ENCODE measurements around the gene SLC15A5. TPM values are rescaled to one million over a fixed set of nuclear protein-coding genes. Genes with fewer than 3 reads are reported as not detected.

Gene SLC15A5
- total RNA-seq, 2 donors from 2014 or later = not detected

GRCh38 chr12:16168078-16168477, 109.4 kb downstream of the SLC15A5 start:
- intact Hi-C loops (cut with DNase I) = loop anchor here (10.0 kb wide), 1 partner anchor 197 kb away; no protein-coding TSS in a partner anchor
- Histone ChIP-seq H3K9me3 (no peaks in the 10 kb centered on the region), H3K36me3 (replicated peaks in 1 of 2; ENCODE audit: insufficient read depth in 1 of 2, low read depth in 2 of 2) (no peaks in the 10 kb centered on the region), H3K27me3 (no peaks in the 10 kb centered on the region), H3K4me3 (no peak overlapping the region), H3K4me1 (no peaks in the 10 kb centered on the region), H3K27ac (no peak overlapping the region)
- WGBS, 2 donors = 87 to 89% methylated on average over 3 of the region's 3 CpGs
- ATAC-seq = no peak
- no peak for DNase-seq
- TF ChIP-seq POLR2A (IDR thresholded peaks at IDR 0.05) (no peak), CTCF (IDR thresholded peaks at IDR 0.05) (no peak)

GRCh38 chr12:16166563-16167470, 110.7 kb downstream of the SLC15A5 start:
- Histone ChIP-seq H3K27ac (no peak overlapping the region), H3K27me3 (no peaks in the 10 kb centered on the region), H3K4me1 (no peaks in the 10 kb centered on the region), H3K9me3 (no peaks in the 10 kb centered on the region), H3K4me3 (no peak overlapping the region), H3K36me3 (replicated peaks in 1 of 2; ENCODE audit: insufficient read depth in 1 of 2, low read depth in 2 of 2) (no peaks in the 10 kb centered on the region)
- DNase-seq (no peak), ATAC-seq (no peak)
- TF ChIP-seq POLR2A (IDR thresholded peaks at IDR 0.05) (no peak), CTCF (IDR thresholded peaks at IDR 0.05) (no peak)
- intact Hi-C loops (cut with DNase I) = loop anchor here (10.0 kb wide), 1 partner anchor 198 kb away; no protein-coding TSS in a partner anchor
- 43 to 45% methylated on average over 5 of the region's 5 CpGs for WGBS, 2 donors

GRCh38 chr12:16165506-16165905, 112.0 kb downstream of the SLC15A5 start:
- Histone ChIP-seq H3K9me3 (no peaks in the 10 kb centered on the region), H3K4me3 (no peak overlapping the region), H3K36me3 (replicated peaks in 1 of 2; ENCODE audit: insufficient read depth in 1 of 2, low read depth in 2 of 2) (no peaks in the 10 kb centered on the region), H3K27me3 (no peaks in the 10 kb centered on the region), H3K27ac (no peak overlapping the region), H3K4me1 (no peaks in the 10 kb centered on the region)
- peak; percentile 20 to 55 (median 50) for DNase-seq
- intact Hi-C loops (cut with DNase I) = loop anchor here (10.0 kb wide), 1 partner anchor 199 kb away; no protein-coding TSS in a partner anchor
- peak; percentile 50 for ATAC-seq
- TF ChIP-seq POLR2A (IDR thresholded peaks at IDR 0.05) (no peak), CTCF (IDR thresholded peaks at IDR 0.05) (peak in 6 of 7 experiments; percentile 15 to 71 (median 46))
- 3 to 7% methylated on average over 2 of the region's 2 CpGs for WGBS, 2 donors

GRCh38 chr12:16163901-16164300, 113.6 kb downstream of the SLC15A5 start:
- no peak for ATAC-seq

More at GRCh38 chr12:16163901-16164300, 113.6 kb downstream of the SLC15A5 start:
- Histone ChIP-seq H3K4me1 (no peaks in the 10 kb centered on the region), H3K9me3 (no peaks in the 10 kb centered on the region), H3K27ac (no peak overlapping the region), H3K4me3 (no peak overlapping the region), H3K36me3 (replicated peaks in 1 of 2; ENCODE audit: insufficient read depth in 1 of 2, low read depth in 2 of 2) (no peaks in the 10 kb centered on the region), H3K27me3 (no peaks in the 10 kb centered on the region)
- no peak for TF ChIP-seq POLR2A (IDR thresholded peaks at IDR 0.05)
- no peak for TF ChIP-seq CTCF (IDR thresholded peaks at IDR 0.05)
- intact Hi-C loops (cut with DNase I) = loop anchor here (10.0 kb wide), 1 partner anchor 201 kb away; no protein-coding TSS in a partner anchor
- DNase-seq = no peak
